HepG2 (cell line): Measurements from ENCODE around the gene HEXIM1. TPM values are rescaled to one million over a fixed set of nuclear protein-coding genes. Genes with fewer than 3 reads are reported as not detected.

ENCODE experiments used
- ATAC-seq: fragments of 200-7000 bp; cut with Tn5 transposase; 3 replicates; pipeline ENCODE4 v1.9.1; 2020; ENCODE audit warnings: mild to moderate bottlenecking, moderate library complexity
- BruUV-seq: library from RNA; stranded (reverse); fragments of 400-500 nt; replicated peaks from 2 replicates; lab custom pipeline; 2021; lab: Mats Ljungman, UMichigan
- CTCF ChIA-PET: fragments of 300-600 bp; formaldehyde crosslinking; extraction: SDS; loops from one replicate; lab custom pipeline; 2021; ENCODE audit warnings: low total read pairs, inconsistent platforms, low intra/inter-chr PET ratio; lab: Yijun Ruan, JAX
- POLR2A ChIA-PET: fragments of 350-600 bp; sonication (Branson Sonifier 250); formaldehyde crosslinking; loops from one replicate; lab custom pipeline; 2020; ENCODE audit warnings: antibody characterized with exemption, inconsistent platforms; lab: Yijun Ruan, JAX
- DNase-seq: peaks from one replicate; pipeline ENCODE4 v3.0.0-alpha.2; 2015; ENCODE audit warnings: low spot score
- FAIRE-seq: peaks from 3 replicates; lab custom pipeline; 2011; peaks lifted over from hg19 to GRCh38; lab: Jason Lieb, UNC
- H2AFZ ChIP-seq: one replicate; pipeline ENCODE4 v1.6.1; 2011; ENCODE audit warnings: low read length, inconsistent platforms
- H3K27ac ChIP-seq: fragments of 300-600 bp; 3 replicates; pipeline ENCODE4 v1.8.0; 2011; ENCODE audit warnings: mixed run types, mild to moderate bottlenecking, mixed read lengths, low read length, inconsistent platforms; ENCODE audit not compliant: insufficient read depth; ENCODE audit errors: extremely low read length
- H3K27me3 ChIP-seq, 2 experiments: fragments of 200-600 bp in 1 of 2; 2 replicates in 1 of 2; 3 replicates in 1 of 2; pipeline versions ENCODE4 v1.6.0 to v1.8.0; 2011; ENCODE audit warnings: low read length in 2 of 2, mild to moderate bottlenecking in 2 of 2, moderate library complexity in 2 of 2, inconsistent platforms in 1 of 2; ENCODE audit not compliant: insufficient read depth in 2 of 2, control insufficient read depth in 1 of 2
- H3K36me3 ChIP-seq, 2 experiments: fragments of 200-600 bp in 1 of 2; replicated peaks in 1 of 2; 2 replicates in 1 of 2; 3 replicates in 1 of 2; pipeline versions ENCODE4 v1.5.1 to v1.8.0; 2011; ENCODE audit warnings: low read length in 2 of 2, inconsistent platforms in 1 of 2; ENCODE audit not compliant: insufficient read depth in 2 of 2, control insufficient read depth in 1 of 2
- H3K4me1 ChIP-seq: 2 replicates; pipeline ENCODE4 v1.5.1; 2012; ENCODE audit warnings: low read length, inconsistent platforms; ENCODE audit not compliant: insufficient read depth
- H3K4me2 ChIP-seq: 2 replicates; pipeline ENCODE4 v1.6.0; 2011; ENCODE audit warnings: low read depth, low read length, inconsistent platforms
- H3K4me3 ChIP-seq, 3 experiments: fragments of 200-600 bp in 1 of 3; sonication (generic), shearing (Covaris generic) in 1 of 3; replicated peaks in 1 of 3; 2 replicates each; pipeline ENCODE4 v1.5.1; 2011 to 2016; ENCODE audit warnings: low read length in 3 of 3, inconsistent platforms in 2 of 3, low read depth in 2 of 3, mild to moderate bottlenecking in 2 of 3, control low read depth in 1 of 3, mixed read lengths in 1 of 3; ENCODE audit not compliant: insufficient read depth in 1 of 3
- H3K79me2 ChIP-seq: one replicate; pipeline ENCODE4 v1.6.1; 2011; ENCODE audit warnings: low read length, inconsistent platforms; ENCODE audit not compliant: insufficient read depth
- H3K9ac ChIP-seq: 2 replicates; pipeline ENCODE4 v1.6.0; 2011; ENCODE audit warnings: mild to moderate bottlenecking, low read depth, low read length, inconsistent platforms; ENCODE audit not compliant: insufficient read depth
- H3K9me3 ChIP-seq: 2 replicates; pipeline ENCODE4 v1.5.1; 2012; ENCODE audit warnings: mild to moderate bottlenecking, low read length
- H4K20me1 ChIP-seq: 2 replicates; pipeline ENCODE4 v1.6.0; 2011; ENCODE audit warnings: inconsistent platforms, mild to moderate bottlenecking, low read length, moderate library complexity; ENCODE audit not compliant: insufficient read depth
- CHD2 ChIP-seq: IDR thresholded peaks from 2 replicates; pipeline ENCODE4 v1.6.1; 2011; ENCODE audit warnings: low read depth, low read length, improper control_type of control experiment
- GTF3A ChIP-seq: sonication (generic); formaldehyde crosslinking; conservative IDR thresholded peaks from 2 replicates; pipeline ENCODE4 v1.4.0; 2020; ENCODE audit warnings: mild to moderate bottlenecking, missing genetic modification reagents
- HES4 ChIP-seq: sonication (generic); formaldehyde crosslinking; IDR thresholded peaks from 2 replicates; pipeline ENCODE4 v1.9.0; 2021; ENCODE audit warnings: mild to moderate bottlenecking, missing genetic modification reagents, borderline replicate concordance
- SATB2 ChIP-seq: sonication (generic); formaldehyde crosslinking; IDR thresholded peaks from 2 replicates; pipeline ENCODE4 v1.5.0; 2020; ENCODE audit warnings: missing genetic modification reagents
- TAF15 ChIP-seq: fragments of 200-400 bp; formaldehyde crosslinking; IDR thresholded peaks from one replicate; pipeline ENCODE4 v1.6.1; 2018; ENCODE audit warnings: mild to moderate bottlenecking, low read depth, low read length; ENCODE audit not compliant: poor library complexity, severe bottlenecking
- TMF1 ChIP-seq: sonication (generic); formaldehyde crosslinking; IDR thresholded peaks from 2 replicates; pipeline ENCODE4 v1.8.1; 2022; ENCODE audit warnings: low read depth, missing genetic modification reagents
- ZNF644 ChIP-seq: IDR thresholded peaks from 2 replicates; pipeline ENCODE4 v1.6.1; 2016; ENCODE audit warnings: low read depth
- ZNF75D ChIP-seq: sonication (generic); formaldehyde crosslinking; IDR thresholded peaks from 2 replicates; pipeline ENCODE4 v1.8.1; 2023; ENCODE audit warnings: missing genetic modification reagents, mild to moderate bottlenecking, borderline replicate concordance
- ZNF850 ChIP-seq: sonication (generic); formaldehyde crosslinking; conservative IDR thresholded peaks from 2 replicates; pipeline ENCODE4 v1.9.0; 2021; ENCODE audit warnings: mild to moderate bottlenecking, missing genetic modification reagents
- WGBS: methylation state at CpG from one replicate; pipeline ENCODE4 v1.1.6; 2017; ENCODE audit warnings: low lambda C conversion rate; 5-methylcytosine and 5-hydroxymethylcytosine counted together
- in situ Hi-C: cut with HindIII; loops from 2 replicates; pipeline ENCODE4 v1.10.0; 2017; ENCODE audit warnings: low pct_unique_long_range_greater_than_20kb; ENCODE audit not compliant: extremely low pct_ligation_motif_present
- intact Hi-C: fragments of 100-400 bp; cut with micrococcal nuclease; formaldehyde crosslinking; loops from one replicate; pipeline ENCODE4 v1.10.0; 2022; ENCODE audit not compliant: unreplicated experiment
- polyA plus RNA-seq, 8 experiments: library from polyadenylated mRNA; depleted of rRNA in 3 of 8; stranded (reverse) in 7 of 8; unstranded in 1 of 8; fragments of >200 nt; fragmentation: Illumina TruSeq in 4 of 8; extraction: Trizol in 4 of 8; gene quantifications; 2 replicates each; pipeline versions ENCODE4 v1.2.1 to v1.2.3, GENCODE V29; 2011 to 2016; ENCODE audit warnings: low read depth in 4 of 8, missing spikeins in 1 of 8, mixed read lengths in 1 of 8; ENCODE audit not compliant: insufficient read depth in 1 of 8
- total RNA-seq, 5 experiments: library from RNA; depleted of rRNA; stranded (reverse); fragments of >200 nt; fragmentation: Illumina TruSeq; extraction: Trizol; gene quantifications; 2 replicates each; pipeline ENCODE4 v1.2.3, GENCODE V29; 2016; ENCODE audit warnings: low read depth in 1 of 5
- TF ChIP-seq, protein P1 (sequence below): fragments of 450-650 bp; IDR thresholded peaks from 2 replicates; pipeline ENCODE4 v1.6.1; 2017
- TF ChIP-seq, protein P2 (sequence below): sonication (generic); formaldehyde crosslinking; IDR thresholded peaks from 2 replicates; pipeline ENCODE4 v1.8.1; 2023; ENCODE audit warnings: mild to moderate bottlenecking, missing genetic modification reagents
- TF ChIP-seq, protein P3 (sequence below): sonication (generic); formaldehyde crosslinking; IDR thresholded peaks from 2 replicates; pipeline ENCODE4 v1.4.0; 2020; ENCODE audit warnings: missing genetic modification reagents, borderline replicate concordance
- TF ChIP-seq, protein P4 (sequence below): sonication (generic); formaldehyde crosslinking; conservative IDR thresholded peaks from 2 replicates; pipeline ENCODE4 v1.4.0; 2020; ENCODE audit warnings: missing genetic modification reagents

HEXIM1 gene
- total and polyA plus RNA-seq, 2 of the 13 experiments (the other 11 are each of a cell fraction or from before 2014, with no cell fraction given) = 10.5 to 16.6 TPM

DNA sequence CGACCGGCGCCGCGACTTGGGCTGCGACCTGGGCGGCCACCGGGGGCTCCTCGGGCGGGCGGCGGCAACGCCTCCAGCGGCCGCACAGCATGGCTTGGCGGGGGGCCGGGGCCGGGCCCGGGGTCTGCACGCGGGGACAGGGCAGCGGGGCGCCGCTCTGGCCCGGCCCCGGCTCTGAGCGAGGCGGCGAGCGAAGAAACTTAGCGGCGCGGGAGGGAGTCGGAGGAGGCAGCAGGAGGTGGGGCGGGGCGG is 16.0 kb upstream of the HEXIM1 start, which contains the start of gene PLCD3:
Gene PLCD3, minus strand, starts transcription at position 196 of the 252 bp plus-strand sequence. Its CDS starts 105 bp downstream, at position 91.
- H3K27ac ChIP-seq = peak within 1 kb of the TSS; percentile 65
- peak within 1 kb of the TSS; percentile 97 for H3K4me2 ChIP-seq
- no peaks in the 10 kb centered on the region for H3K9me3 ChIP-seq
- H3K4me3 ChIP-seq = peak within 1 kb of the TSS; percentile 83 to 95 (median 92)
- no peaks in the 10 kb centered on the region for H4K20me1 ChIP-seq
- H2AFZ ChIP-seq = no peak within 1 kb of the TSS
- intact Hi-C loops (loop anchor here (2.0 kb wide), 1 partner anchor 33 kb away; no protein-coding TSS in a partner anchor), in situ Hi-C loops (loop anchor here (5.0 to 10.0 kb wide), 2 partner anchors 35 to 243 kb away; no protein-coding TSS in a partner anchor)
- ChIA-PET POLR2A (interaction anchor here (1.4 to 1.7 kb wide), 3 partner anchors 17 to 71 kb away, joined by 4 to 14 read pairs (median 11); partner anchors contain the start of genes HEXIM1, HEXIM2 and NMT1), CTCF (interaction anchor here (0.7 to 4.9 kb wide), 10 partner anchors 10 to 212 kb away, joined by 3 to 303 read pairs (median 4); no protein-coding TSS in a partner anchor)
- peak within 1 kb of the TSS; percentile 75 for H3K9ac ChIP-seq
- 1% methylated on average over 20 of the region's 36 CpGs for WGBS
- H3K27me3 ChIP-seq = no peaks in the 10 kb centered on the region
- TF ChIP-seq, protein P1, sequence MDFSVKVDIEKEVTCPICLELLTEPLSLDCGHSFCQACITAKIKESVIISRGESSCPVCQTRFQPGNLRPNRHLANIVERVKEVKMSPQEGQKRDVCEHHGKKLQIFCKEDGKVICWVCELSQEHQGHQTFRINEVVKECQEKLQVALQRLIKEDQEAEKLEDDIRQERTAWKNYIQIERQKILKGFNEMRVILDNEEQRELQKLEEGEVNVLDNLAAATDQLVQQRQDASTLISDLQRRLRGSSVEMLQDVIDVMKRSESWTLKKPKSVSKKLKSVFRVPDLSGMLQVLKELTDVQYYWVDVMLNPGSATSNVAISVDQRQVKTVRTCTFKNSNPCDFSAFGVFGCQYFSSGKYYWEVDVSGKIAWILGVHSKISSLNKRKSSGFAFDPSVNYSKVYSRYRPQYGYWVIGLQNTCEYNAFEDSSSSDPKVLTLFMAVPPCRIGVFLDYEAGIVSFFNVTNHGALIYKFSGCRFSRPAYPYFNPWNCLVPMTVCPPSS = no peak
- TF ChIP-seq ZNF644 (CRISPR knock-in tag) = no peak
- TF ChIP-seq ZNF75D (CRISPR knock-in tag) = no peak
- TF ChIP-seq, protein P2, sequence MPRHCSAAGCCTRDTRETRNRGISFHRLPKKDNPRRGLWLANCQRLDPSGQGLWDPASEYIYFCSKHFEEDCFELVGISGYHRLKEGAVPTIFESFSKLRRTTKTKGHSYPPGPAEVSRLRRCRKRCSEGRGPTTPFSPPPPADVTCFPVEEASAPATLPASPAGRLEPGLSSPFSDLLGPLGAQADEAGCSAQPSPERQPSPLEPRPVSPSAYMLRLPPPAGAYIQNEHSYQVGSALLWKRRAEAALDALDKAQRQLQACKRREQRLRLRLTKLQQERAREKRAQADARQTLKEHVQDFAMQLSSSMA (CRISPR knock-in tag) = no peak
- TF ChIP-seq TAF15 = peak; percentile 4
- TF ChIP-seq TMF1 (CRISPR knock-in tag) = peak; percentile 26; the same call in 1 of the 2 replicates
- TF ChIP-seq HES4 (CRISPR knock-in tag) = 0 out of 2 replicates have a peak, but pooled peaks have one; percentile 3
- TF ChIP-seq, protein P3, sequence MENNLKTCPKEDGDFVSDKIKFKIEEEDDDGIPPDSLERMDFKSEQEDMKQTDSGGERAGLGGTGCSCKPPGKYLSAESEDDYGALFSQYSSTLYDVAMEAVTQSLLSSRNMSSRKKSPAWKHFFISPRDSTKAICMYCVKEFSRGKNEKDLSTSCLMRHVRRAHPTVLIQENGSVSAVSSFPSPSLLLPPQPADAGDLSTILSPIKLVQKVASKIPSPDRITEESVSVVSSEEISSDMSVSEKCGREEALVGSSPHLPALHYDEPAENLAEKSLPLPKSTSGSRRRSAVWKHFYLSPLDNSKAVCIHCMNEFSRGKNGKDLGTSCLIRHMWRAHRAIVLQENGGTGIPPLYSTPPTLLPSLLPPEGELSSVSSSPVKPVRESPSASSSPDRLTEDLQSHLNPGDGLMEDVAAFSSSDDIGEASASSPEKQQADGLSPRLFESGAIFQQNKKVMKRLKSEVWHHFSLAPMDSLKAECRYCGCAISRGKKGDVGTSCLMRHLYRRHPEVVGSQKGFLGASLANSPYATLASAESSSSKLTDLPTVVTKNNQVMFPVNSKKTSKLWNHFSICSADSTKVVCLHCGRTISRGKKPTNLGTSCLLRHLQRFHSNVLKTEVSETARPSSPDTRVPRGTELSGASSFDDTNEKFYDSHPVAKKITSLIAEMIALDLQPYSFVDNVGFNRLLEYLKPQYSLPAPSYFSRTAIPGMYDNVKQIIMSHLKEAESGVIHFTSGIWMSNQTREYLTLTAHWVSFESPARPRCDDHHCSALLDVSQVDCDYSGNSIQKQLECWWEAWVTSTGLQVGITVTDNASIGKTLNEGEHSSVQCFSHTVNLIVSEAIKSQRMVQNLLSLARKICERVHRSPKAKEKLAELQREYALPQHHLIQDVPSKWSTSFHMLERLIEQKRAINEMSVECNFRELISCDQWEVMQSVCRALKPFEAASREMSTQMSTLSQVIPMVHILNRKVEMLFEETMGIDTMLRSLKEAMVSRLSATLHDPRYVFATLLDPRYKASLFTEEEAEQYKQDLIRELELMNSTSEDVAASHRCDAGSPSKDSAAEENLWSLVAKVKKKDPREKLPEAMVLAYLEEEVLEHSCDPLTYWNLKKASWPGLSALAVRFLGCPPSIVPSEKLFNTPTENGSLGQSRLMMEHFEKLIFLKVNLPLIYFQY (CRISPR knock-in tag) = no peak
- TF ChIP-seq, protein P4, sequence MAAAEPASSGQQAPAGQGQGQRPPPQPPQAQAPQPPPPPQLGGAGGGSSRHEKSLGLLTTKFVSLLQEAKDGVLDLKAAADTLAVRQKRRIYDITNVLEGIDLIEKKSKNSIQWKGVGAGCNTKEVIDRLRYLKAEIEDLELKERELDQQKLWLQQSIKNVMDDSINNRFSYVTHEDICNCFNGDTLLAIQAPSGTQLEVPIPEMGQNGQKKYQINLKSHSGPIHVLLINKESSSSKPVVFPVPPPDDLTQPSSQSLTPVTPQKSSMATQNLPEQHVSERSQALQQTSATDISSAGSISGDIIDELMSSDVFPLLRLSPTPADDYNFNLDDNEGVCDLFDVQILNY = no peak
- no peak for TF ChIP-seq GTF3A (CRISPR knock-in tag)
- no peak for TF ChIP-seq ZNF850 (CRISPR knock-in tag)
- TF ChIP-seq CHD2 = 0 out of 2 replicates have a peak, but pooled peaks have one; percentile 1
- 0 out of 2 replicates have a peak, but pooled peaks have one; percentile 20 for TF ChIP-seq SATB2
- no peak for ATAC-seq
- no peak for DNase-seq
- no peaks in the 10 kb centered on the region for H3K36me3 ChIP-seq
- no peak for FAIRE-seq
- no TSS peak for BruUV-seq
- H3K79me2 ChIP-seq = peaks cover 20% of the 10 kb centered on the region
- H3K4me1 ChIP-seq = peaks cover 66% of the 10 kb centered on the region
